ENCODE data around the gene MSI1. TPM values are rescaled to one million over a fixed set of nuclear protein-coding genes. Genes with fewer than 3 reads are reported as not detected.

MSI1 gene
- total and polyA plus RNA-seq, 10 of the 15 experiments (the other 5 are each of a cell fraction or from before 2014, with no cell fraction given) = 0.04 TPM; not detected in 9

DNA sequence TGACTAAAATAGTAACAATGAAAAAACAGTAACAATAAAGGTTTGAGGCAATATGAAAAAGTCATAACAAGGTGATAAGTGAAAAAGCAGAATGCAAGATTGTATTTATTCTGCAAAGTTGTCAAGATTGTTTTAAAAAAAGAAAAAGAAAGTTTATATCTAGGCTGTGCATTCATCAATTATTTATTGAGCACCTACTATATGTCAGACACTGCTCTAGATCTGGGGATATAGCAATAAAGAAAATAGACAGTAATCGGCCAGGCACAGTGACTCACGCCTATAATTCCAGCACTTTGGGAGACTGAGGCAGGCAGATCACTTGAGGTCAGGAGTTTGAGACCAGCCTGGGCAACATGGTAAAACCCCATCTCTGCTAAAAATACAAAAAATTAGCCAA lies 45.2 kb downstream of the MSI1 start:
- Histone ChIP-seq H3K9me3 (replicated peaks; ENCODE audit: control insufficient read depth, insufficient read depth, low read length) (no peaks in the 10 kb centered on the region), H3K4me3 (no peak overlapping the region), H3K9ac (ENCODE audit: control insufficient read depth, insufficient read depth, low read length) (no peak overlapping the region), H3K36me3 (ENCODE audit: control insufficient read depth in 2 of 2, insufficient read depth in 2 of 2, low read length in 1 of 2) (no peaks in the 10 kb centered on the region), H3K27me3 (replicated peaks in 1 of 2; ENCODE audit: control insufficient read depth in 2 of 2, insufficient read depth in 2 of 2, low read length in 1 of 2) (no peaks in the 10 kb centered on the region), H3K27ac (ENCODE audit: control insufficient read depth, insufficient read depth) (no peak overlapping the region), H3K4me1 (ENCODE audit: control insufficient read depth, insufficient read depth, low read length) (no peaks in the 10 kb centered on the region), H2AFZ (ENCODE audit: control insufficient read depth, low read depth, low read length) (no peak overlapping the region), H3K4me2 (ENCODE audit: control insufficient read depth, insufficient read depth) (no peak overlapping the region), H3K79me2 (ENCODE audit: control insufficient read depth, insufficient read depth, low read length) (no peaks in the 10 kb centered on the region), H4K20me1 (ENCODE audit: control insufficient read depth, insufficient read depth) (no peaks in the 10 kb centered on the region)
- FAIRE-seq = no peak
- SMC1A ChIA-PET (ENCODE audit: uncharacterized antibody, unreplicated experiment) = no interaction called here
- in situ Hi-C loops (cut with MboI) = loop anchor here (10.0 kb wide), 1 partner anchor 111 kb away; the partner anchor contains the start of gene COX6A1
- BruUV-seq (replicated peaks) = no TSS peak
- POLR2A ChIA-PET = no interaction called here
- RAD21 ChIA-PET (ENCODE audit: unreplicated experiment) = no interaction called here
- CTCF ChIA-PET = interaction anchor here (0.9 to 2.2 kb wide), 5 partner anchors 9 to 145 kb away, joined by 3 to 6 read pairs (median 4); no protein-coding TSS in a partner anchor
- intact Hi-C loops (cut with micrococcal nuclease; ENCODE audit: unreplicated experiment) = loop anchor here (2.0 kb wide), 1 partner anchor 257 kb away; the partner anchor contains the start of gene POP5
- 69% methylated on average over 2 of the region's 2 CpGs for WGBS (ENCODE audit: insufficient coverage, insufficient replicate concordance, low lambda C conversion rate, missing lambda C conversion rate)
- ATAC-seq = no peak
- no peak for DNase-seq (ENCODE audit: low read depth, low spot score)
- TF ChIP-seq KDM1A (IDR thresholded peaks at IDR 0.05; ENCODE audit: borderline replicate concordance) (no peak), NR2C2 (IDR thresholded peaks at IDR 0.05; ENCODE audit: borderline replicate concordance, control insufficient read depth, insufficient read length, low read depth) (no peak), ZZZ3 (IDR thresholded peaks at IDR 0.05; ENCODE audit: control insufficient read depth, insufficient read length, low read depth) (no peak), EZH2 (IDR thresholded peaks at IDR 0.05; ENCODE audit: borderline replicate concordance, control insufficient read depth, low read depth, low read length) (no peak), SMAD1 (IDR thresholded peaks at IDR 0.05; ENCODE audit: low read depth, partially characterized antibody) (no peak)
- TF ChIP-seq, protein P1, sequence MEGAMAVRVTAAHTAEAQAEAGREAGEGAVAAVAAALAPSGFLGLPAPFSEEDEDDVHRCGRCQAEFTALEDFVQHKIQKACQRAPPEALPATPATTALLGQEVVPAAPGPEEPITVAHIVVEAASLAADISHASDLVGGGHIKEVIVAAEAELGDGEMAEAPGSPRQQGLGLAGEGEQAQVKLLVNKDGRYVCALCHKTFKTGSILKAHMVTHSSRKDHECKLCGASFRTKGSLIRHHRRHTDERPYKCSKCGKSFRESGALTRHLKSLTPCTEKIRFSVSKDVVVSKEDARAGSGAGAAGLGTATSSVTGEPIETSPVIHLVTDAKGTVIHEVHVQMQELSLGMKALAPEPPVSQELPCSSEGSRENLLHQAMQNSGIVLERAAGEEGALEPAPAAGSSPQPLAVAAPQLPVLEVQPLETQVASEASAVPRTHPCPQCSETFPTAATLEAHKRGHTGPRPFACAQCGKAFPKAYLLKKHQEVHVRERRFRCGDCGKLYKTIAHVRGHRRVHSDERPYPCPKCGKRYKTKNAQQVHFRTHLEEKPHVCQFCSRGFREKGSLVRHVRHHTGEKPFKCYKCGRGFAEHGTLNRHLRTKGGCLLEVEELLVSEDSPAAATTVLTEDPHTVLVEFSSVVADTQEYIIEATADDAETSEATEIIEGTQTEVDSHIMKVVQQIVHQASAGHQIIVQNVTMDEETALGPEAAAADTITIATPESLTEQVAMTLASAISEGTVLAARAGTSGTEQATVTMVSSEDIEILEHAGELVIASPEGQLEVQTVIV (IDR thresholded peaks at IDR 0.05; ENCODE audit: borderline replicate concordance, partially characterized antibody) = no peak
- TF ChIP-seq, protein P2, sequence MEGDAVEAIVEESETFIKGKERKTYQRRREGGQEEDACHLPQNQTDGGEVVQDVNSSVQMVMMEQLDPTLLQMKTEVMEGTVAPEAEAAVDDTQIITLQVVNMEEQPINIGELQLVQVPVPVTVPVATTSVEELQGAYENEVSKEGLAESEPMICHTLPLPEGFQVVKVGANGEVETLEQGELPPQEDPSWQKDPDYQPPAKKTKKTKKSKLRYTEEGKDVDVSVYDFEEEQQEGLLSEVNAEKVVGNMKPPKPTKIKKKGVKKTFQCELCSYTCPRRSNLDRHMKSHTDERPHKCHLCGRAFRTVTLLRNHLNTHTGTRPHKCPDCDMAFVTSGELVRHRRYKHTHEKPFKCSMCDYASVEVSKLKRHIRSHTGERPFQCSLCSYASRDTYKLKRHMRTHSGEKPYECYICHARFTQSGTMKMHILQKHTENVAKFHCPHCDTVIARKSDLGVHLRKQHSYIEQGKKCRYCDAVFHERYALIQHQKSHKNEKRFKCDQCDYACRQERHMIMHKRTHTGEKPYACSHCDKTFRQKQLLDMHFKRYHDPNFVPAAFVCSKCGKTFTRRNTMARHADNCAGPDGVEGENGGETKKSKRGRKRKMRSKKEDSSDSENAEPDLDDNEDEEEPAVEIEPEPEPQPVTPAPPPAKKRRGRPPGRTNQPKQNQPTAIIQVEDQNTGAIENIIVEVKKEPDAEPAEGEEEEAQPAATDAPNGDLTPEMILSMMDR (IDR thresholded peaks at IDR 0.05 in 2 of 3, conservative IDR thresholded peaks at IDR 0.05 in 1 of 3; ENCODE audit: control insufficient read depth in 2 of 3, extremely low read depth in 1 of 3, insufficient read depth in 1 of 3, low read depth in 3 of 3, low read length in 3 of 3) = no peak
- TF ChIP-seq, protein P3, sequence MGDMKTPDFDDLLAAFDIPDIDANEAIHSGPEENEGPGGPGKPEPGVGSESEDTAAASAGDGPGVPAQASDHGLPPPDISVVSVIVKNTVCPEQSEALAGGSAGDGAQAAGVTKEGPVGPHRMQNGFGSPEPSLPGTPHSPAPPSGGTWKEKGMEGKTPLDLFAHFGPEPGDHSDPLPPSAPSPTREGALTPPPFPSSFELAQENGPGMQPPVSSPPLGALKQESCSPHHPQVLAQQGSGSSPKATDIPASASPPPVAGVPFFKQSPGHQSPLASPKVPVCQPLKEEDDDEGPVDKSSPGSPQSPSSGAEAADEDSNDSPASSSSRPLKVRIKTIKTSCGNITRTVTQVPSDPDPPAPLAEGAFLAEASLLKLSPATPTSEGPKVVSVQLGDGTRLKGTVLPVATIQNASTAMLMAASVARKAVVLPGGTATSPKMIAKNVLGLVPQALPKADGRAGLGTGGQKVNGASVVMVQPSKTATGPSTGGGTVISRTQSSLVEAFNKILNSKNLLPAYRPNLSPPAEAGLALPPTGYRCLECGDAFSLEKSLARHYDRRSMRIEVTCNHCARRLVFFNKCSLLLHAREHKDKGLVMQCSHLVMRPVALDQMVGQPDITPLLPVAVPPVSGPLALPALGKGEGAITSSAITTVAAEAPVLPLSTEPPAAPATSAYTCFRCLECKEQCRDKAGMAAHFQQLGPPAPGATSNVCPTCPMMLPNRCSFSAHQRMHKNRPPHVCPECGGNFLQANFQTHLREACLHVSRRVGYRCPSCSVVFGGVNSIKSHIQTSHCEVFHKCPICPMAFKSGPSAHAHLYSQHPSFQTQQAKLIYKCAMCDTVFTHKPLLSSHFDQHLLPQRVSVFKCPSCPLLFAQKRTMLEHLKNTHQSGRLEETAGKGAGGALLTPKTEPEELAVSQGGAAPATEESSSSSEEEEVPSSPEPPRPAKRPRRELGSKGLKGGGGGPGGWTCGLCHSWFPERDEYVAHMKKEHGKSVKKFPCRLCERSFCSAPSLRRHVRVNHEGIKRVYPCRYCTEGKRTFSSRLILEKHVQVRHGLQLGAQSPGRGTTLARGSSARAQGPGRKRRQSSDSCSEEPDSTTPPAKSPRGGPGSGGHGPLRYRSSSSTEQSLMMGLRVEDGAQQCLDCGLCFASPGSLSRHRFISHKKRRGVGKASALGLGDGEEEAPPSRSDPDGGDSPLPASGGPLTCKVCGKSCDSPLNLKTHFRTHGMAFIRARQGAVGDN (IDR thresholded peaks at IDR 0.05) = no peak
- TF ChIP-seq, protein P4, sequence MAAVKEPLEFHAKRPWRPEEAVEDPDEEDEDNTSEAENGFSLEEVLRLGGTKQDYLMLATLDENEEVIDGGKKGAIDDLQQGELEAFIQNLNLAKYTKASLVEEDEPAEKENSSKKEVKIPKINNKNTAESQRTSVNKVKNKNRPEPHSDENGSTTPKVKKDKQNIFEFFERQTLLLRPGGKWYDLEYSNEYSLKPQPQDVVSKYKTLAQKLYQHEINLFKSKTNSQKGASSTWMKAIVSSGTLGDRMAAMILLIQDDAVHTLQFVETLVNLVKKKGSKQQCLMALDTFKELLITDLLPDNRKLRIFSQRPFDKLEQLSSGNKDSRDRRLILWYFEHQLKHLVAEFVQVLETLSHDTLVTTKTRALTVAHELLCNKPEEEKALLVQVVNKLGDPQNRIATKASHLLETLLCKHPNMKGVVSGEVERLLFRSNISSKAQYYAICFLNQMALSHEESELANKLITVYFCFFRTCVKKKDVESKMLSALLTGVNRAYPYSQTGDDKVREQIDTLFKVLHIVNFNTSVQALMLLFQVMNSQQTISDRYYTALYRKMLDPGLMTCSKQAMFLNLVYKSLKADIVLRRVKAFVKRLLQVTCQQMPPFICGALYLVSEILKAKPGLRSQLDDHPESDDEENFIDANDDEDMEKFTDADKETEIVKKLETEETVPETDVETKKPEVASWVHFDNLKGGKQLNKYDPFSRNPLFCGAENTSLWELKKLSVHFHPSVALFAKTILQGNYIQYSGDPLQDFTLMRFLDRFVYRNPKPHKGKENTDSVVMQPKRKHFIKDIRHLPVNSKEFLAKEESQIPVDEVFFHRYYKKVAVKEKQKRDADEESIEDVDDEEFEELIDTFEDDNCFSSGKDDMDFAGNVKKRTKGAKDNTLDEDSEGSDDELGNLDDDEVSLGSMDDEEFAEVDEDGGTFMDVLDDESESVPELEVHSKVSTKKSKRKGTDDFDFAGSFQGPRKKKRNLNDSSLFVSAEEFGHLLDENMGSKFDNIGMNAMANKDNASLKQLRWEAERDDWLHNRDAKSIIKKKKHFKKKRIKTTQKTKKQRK (IDR thresholded peaks at IDR 0.05; ENCODE audit: low read depth, low read length) = no peak

Data from GM12878 (cell line).